ENCODE measurements around the gene MAFF. TPM values are rescaled to one million over a fixed set of nuclear protein-coding genes. Genes with fewer than 3 reads are reported as not detected.

MAFF gene
- total RNA-seq, 1 donor from 2014 or later, result 4.5 TPM

DNA sequence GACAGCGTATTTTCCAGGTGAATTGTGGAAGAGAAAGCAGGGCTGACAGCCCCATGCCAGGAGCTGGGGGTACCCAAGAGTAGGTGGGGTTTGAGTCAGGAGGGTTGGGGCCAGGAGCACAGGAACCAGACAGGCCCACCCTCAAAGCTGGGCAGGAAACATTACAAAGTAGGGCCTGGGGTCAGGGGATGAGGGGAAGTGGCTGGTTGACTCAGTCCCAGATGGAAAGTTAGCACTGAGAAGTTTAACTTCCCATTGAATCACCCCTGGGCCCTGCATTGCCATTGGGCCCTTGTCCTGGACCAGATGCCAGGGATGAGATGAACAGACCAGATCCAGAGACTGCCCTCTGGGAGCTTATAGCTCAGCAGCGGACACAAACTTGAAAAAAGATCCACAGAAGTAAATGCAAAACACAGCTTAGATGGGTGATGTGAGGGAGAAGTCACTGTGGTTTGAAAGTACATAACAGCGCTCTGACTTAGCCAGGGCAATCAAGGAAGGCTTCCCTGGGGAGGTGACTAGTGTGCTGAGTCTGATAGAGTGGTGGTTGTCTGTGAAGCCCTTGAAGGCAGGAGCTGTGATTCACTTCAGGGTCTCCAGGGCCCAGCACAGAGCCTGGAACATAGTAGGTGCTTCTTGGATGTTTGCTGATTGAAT is 2.2 kb downstream of the MAFF start:
- DNase-seq (no peak), ATAC-seq (ENCODE audit: low read depth) (no peak)
- POLR2A ChIA-PET, result interaction anchor here (0.6 to 1.8 kb wide), 3 partner anchors 22 to 1114 kb away, joined by 3 to 8 read pairs (median 4); partner anchors contain the start of gene PLA2G6
- Mint-ChIP-seq H3K27ac (peak overlapping the region; percentile 30), H3K4me3 (peak overlapping the region; percentile 86), H3K9me3 (no peaks in the 10 kb centered on the region), H3K36me3 (ENCODE audit: low read depth) (no peaks in the 10 kb centered on the region), H3K4me1 (peaks cover 44% of the 10 kb centered on the region), H3K27me3 (no peaks in the 10 kb centered on the region)
- intact Hi-C loops (cut with micrococcal nuclease), result loop anchor here (5.0 to 10.0 kb wide), 3 partner anchors 58 to 368 kb away; partner anchors contain the start of genes DMC1 and PICK1
- no peak for TF ChIP-seq CTCF (IDR thresholded peaks at IDR 0.05)
- CTCF ChIA-PET, result interaction anchor here (2.1 kb wide), 1 partner anchor 11 kb away, joined by 8 read pairs; no protein-coding TSS in a partner anchor

DNA sequence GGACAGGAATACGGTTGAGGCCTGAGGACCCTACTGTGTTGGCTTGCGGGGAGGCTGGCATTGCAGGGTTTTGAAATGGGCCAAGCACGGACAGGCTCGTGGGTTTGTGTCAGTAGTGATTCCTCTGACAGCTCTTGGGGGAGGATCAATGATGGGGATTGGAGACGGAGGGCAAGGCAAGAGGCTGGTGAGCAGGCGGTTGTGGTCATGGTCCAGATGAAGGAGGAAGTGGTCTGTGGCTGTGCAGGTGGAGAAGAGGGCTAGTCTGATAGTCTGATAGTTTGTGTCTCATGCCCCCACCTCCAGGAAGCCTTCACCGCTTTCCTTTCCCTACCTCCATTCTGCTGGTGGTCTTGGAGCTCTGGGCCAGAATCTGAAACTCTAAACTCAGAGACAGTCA is 3.0 kb downstream of the MAFF start:
- H3K36me3 Mint-ChIP-seq (ENCODE audit: low read depth), result no peaks in the 10 kb centered on the region
- intact Hi-C loops (cut with micrococcal nuclease), result loop anchor here (5.0 to 10.0 kb wide), 3 partner anchors 58 to 368 kb away; partner anchors contain the start of genes DMC1 and PICK1
- no peaks in the 10 kb centered on the region for H3K9me3 Mint-ChIP-seq
- ATAC-seq (ENCODE audit: low read depth) (peak; percentile 9), DNase-seq (no peak)
- H3K27ac Mint-ChIP-seq, result no peak overlapping the region
- TF ChIP-seq CTCF (IDR thresholded peaks at IDR 0.05), result no peak
- ChIA-PET POLR2A (interaction anchor here (0.9 to 1.8 kb wide), 2 partner anchors 23 to 43 kb away, joined by 5 to 8 read pairs; partner anchors contain the start of gene PLA2G6), CTCF (interaction anchor here (2.1 kb wide), 1 partner anchor 11 kb away, joined by 8 read pairs; no protein-coding TSS in a partner anchor)
- H3K27me3 Mint-ChIP-seq, result no peaks in the 10 kb centered on the region
- no peak overlapping the region for H3K4me3 Mint-ChIP-seq
- H3K4me1 Mint-ChIP-seq, result peaks cover 36% of the 10 kb centered on the region

DNA sequence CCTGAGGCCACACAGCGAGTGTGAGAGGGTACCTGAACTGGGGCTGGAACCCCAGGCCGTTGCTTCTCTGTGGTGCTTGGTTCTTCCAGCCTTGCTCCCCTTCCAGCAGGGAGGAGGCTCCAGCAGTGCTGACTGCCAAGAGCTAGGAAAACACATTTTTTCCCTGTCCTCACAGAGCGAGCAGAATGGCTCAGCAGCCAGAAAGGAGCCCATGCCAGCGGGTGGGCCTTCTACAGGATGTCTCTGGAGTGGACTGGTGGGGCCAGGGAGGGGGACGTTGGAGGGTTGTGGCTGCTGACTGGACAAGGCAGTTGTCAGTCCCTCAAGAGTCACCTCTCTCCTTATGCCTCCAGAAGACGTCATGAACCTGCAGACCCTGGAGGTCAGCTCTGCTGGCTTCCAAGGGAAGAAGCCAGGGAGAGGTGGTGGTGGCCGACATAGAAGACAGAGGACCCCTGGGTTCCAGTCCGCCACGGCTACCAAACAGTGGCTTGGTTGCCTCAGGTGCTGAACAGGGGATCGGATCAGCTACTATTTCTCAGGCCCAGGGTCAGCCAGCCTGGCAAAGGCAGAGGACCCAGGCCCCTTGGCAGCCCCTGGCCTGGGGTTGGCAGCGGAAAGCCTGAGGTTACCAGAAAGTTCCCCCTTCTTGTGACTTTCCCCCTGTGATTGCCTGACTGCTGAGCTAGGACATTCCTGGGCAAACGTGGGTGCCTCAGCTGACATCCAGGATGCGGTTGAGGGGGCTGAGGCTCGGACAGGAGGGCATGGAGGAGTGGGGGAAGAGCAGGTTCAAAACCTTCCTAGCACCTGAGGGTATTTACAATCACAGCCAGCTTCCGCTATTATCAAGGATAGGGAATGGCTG is 3.7 kb downstream of the MAFF start:
- Mint-ChIP-seq H3K27ac (no peak overlapping the region), H3K4me1 (peaks cover 33% of the 10 kb centered on the region), H3K9me3 (no peaks in the 10 kb centered on the region), H3K27me3 (no peaks in the 10 kb centered on the region), H3K36me3 (ENCODE audit: low read depth) (no peaks in the 10 kb centered on the region), H3K4me3 (no peak overlapping the region)
- intact Hi-C loops (cut with micrococcal nuclease), result loop anchor here (10.0 kb wide), 1 partner anchor 151 kb away; the partner anchor contains the start of gene PICK1
- DNase-seq (no peak), ATAC-seq (ENCODE audit: low read depth) (no peak)
- ChIA-PET POLR2A (interaction anchor here (0.9 kb wide), 1 partner anchor 44 kb away, joined by 5 read pairs; no protein-coding TSS in a partner anchor), CTCF (no interaction called here)
- TF ChIP-seq CTCF (IDR thresholded peaks at IDR 0.05), result no peak

DNA sequence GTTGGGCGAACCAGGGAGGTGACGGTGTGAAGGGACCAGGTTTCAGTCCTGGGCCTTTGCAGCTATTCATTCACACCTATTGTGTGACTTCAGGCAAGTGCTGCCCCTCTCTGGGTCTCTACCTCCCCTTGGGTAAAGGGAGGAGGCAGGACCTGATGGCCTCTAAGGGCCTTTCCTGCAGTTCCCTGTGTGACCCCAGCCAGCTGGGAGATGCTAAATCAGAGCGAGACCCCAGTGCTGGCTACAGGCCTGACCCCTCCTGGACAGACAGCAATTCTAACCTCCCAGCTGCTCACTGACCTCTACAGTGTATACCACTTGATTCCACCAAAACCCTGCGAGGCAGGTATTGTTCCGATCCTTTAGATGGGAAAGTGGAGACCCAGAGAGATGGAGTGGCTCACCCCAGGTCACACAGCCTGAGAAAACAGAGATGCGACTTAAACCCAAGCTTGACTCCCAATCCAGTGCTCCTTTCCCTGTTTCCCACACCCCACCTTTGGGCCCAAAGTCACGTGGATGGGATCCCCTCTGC is 6.2 kb downstream of the MAFF start:
- POLR2A ChIA-PET, result interaction anchor here (0.6 kb wide), 1 partner anchor 46 kb away, joined by 9 read pairs; no protein-coding TSS in a partner anchor

More for the DNA sequence above, 6.2 kb downstream of the MAFF start:
- no peak overlapping the region for H3K27ac Mint-ChIP-seq
- intact Hi-C loops (cut with micrococcal nuclease), result loop anchor here (10.0 kb wide), 1 partner anchor 153 kb away; the partner anchor contains the start of gene PICK1
- CTCF ChIA-PET, result no interaction called here
- no peak for ATAC-seq (ENCODE audit: low read depth)
- H3K27me3 Mint-ChIP-seq, result no peaks in the 10 kb centered on the region
- no peak overlapping the region for H3K4me3 Mint-ChIP-seq
- TF ChIP-seq CTCF (IDR thresholded peaks at IDR 0.05), result no peak
- H3K36me3 Mint-ChIP-seq (ENCODE audit: low read depth), result no peaks in the 10 kb centered on the region
- peaks cover 21% of the 10 kb centered on the region for H3K4me1 Mint-ChIP-seq
- H3K9me3 Mint-ChIP-seq, result no peaks in the 10 kb centered on the region
- no peak for DNase-seq
